HEK293 (cell line): ENCODE results near the gene MAPRE2.

ENCODE experiments used
- KLF16 ChIP-seq: fragments of 450-650 bp; formaldehyde crosslinking; IDR thresholded peaks from 2 replicates; pipeline ENCODE4 v1.5.1; 2017; ENCODE audit warnings: missing biosample characterization, missing genetic modification characterization
- YY1 ChIP-seq: fragments of 450-650 bp; formaldehyde crosslinking; IDR thresholded peaks from 2 replicates; pipeline ENCODE4 v1.5.1; 2018; ENCODE audit warnings: missing biosample characterization, missing genetic modification characterization
- ZNF148 ChIP-seq: fragments of 450-650 bp; formaldehyde crosslinking; IDR thresholded peaks from 2 replicates; pipeline ENCODE4 v1.5.0; 2017; ENCODE audit warnings: missing biosample characterization, missing genetic modification characterization, borderline replicate concordance
- ZNF416 ChIP-seq: fragments of 450-650 bp; formaldehyde crosslinking; IDR thresholded peaks from 2 replicates; pipeline ENCODE4 v1.5.1; 2016; ENCODE audit warnings: missing biosample characterization, missing genetic modification characterization
- ZNF791 ChIP-seq: fragments of 450-650 bp; formaldehyde crosslinking; IDR thresholded peaks from 2 replicates; pipeline ENCODE4 v1.5.1; 2016; ENCODE audit warnings: missing biosample characterization, missing genetic modification characterization
- TF ChIP-seq, protein P1 (sequence below): fragments of 450-650 bp; formaldehyde crosslinking; IDR thresholded peaks from 2 replicates; pipeline ENCODE4 v1.5.1; 2016; ENCODE audit warnings: missing biosample characterization, missing genetic modification characterization
- TF ChIP-seq, protein P2 (sequence below): fragments of 450-650 bp; formaldehyde crosslinking; IDR thresholded peaks from 2 replicates; pipeline ENCODE4 v1.5.1; 2017; ENCODE audit warnings: missing biosample characterization, missing genetic modification characterization

DNA sequence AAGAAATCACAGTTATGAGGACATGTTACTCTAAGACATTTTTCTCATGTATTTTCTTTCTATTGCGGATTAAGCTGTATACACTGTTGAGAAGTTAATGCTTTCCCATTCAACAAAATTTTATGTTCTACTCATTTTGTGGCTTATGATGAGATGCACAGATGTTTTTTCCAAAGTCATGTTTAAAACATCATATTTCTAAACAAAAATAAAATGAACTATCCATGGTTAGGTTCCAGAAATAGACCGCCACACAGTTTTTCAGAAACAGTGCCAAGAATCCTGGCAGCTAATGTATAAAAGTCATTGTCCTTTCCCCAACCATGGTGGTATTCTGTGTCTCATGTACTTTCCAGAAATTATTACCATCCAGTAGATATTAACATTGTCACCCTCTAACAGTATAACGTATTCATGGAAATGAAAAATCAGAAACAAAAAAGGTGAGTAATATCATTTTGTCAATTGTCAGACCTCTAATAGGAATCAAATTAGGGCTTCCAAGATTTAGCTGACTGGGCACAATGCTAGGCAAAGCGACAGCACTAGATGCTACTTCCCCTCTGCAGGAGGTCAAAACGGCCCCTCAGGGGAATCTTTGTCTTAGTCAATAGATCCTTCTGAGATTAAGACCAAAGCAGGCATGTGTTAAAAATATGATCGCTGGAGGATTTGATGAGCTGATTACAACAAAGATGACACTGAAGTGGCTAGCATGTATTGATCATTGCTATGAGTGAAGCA, 145.2 kb downstream of the MAPRE2 start:
- TF ChIP-seq ZNF791 (tag by site-specific recombination) (no peak), ZNF148 (tag by site-specific recombination) (no peak), YY1 (tag by site-specific recombination) (no peak), ZNF416 (tag by site-specific recombination) (no peak), KLF16 (tag by site-specific recombination) (no peak)
- TF ChIP-seq, protein P1, sequence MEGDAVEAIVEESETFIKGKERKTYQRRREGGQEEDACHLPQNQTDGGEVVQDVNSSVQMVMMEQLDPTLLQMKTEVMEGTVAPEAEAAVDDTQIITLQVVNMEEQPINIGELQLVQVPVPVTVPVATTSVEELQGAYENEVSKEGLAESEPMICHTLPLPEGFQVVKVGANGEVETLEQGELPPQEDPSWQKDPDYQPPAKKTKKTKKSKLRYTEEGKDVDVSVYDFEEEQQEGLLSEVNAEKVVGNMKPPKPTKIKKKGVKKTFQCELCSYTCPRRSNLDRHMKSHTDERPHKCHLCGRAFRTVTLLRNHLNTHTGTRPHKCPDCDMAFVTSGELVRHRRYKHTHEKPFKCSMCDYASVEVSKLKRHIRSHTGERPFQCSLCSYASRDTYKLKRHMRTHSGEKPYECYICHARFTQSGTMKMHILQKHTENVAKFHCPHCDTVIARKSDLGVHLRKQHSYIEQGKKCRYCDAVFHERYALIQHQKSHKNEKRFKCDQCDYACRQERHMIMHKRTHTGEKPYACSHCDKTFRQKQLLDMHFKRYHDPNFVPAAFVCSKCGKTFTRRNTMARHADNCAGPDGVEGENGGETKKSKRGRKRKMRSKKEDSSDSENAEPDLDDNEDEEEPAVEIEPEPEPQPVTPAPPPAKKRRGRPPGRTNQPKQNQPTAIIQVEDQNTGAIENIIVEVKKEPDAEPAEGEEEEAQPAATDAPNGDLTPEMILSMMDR: no peak
- TF ChIP-seq, protein P2, sequence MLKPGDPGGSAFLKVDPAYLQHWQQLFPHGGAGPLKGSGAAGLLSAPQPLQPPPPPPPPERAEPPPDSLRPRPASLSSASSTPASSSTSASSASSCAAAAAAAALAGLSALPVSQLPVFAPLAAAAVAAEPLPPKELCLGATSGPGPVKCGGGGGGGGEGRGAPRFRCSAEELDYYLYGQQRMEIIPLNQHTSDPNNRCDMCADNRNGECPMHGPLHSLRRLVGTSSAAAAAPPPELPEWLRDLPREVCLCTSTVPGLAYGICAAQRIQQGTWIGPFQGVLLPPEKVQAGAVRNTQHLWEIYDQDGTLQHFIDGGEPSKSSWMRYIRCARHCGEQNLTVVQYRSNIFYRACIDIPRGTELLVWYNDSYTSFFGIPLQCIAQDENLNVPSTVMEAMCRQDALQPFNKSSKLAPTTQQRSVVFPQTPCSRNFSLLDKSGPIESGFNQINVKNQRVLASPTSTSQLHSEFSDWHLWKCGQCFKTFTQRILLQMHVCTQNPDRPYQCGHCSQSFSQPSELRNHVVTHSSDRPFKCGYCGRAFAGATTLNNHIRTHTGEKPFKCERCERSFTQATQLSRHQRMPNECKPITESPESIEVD: no peak
